Activated naive CD8-positive, alpha-beta T cell treated with anti-CD3 and anti-CD28 coated beads, Interleukin-2, amount 50 U/mL, for 16 hours (primary cell): ENCODE measurements around the gene FAM32A.

Experiments used
- DNase-seq: peaks from one replicate; pipeline ENCODE4 v3.0.0-alpha.2; 2020; ENCODE audit warnings: low read depth, low spot score

Gene FAM32A

DNA sequence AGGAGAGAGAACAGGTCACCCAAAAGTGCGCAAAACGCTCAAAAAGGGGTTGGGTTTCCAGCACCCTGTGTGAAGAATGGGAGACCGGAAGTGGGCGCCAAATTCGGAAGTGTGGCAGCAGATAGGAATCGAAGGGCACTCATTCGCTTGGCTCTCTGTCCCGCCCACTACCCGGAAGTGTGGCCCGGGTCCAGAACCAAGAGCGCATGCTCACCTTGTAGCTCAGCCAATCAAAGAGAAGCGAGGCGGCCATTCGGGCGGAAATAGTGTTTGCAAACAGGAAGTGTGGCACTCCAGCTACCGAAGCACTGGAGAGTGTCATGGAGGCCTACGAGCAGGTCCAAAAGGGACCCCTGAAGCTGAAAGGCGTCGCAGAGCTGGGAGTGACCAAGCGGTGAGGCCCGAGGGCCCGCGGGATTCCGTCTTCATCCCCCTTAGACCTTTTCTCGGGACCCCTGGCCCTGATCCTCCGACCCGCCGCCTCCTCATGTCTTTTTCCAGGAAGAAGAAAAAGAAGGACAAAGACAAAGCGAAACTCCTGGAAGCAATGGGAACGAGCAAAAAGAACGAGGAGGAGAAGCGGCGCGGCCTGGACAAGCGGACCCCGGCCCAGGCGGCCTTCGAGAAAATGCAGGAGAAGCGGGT lies at the start of gene FAM32A:
TSS of gene FAM32A (plus strand) at position 288 of the 645 bp plus-strand sequence. CDS start at position 321, 33 bp downstream.
- peak; percentile 98 for DNase-seq

DNA sequence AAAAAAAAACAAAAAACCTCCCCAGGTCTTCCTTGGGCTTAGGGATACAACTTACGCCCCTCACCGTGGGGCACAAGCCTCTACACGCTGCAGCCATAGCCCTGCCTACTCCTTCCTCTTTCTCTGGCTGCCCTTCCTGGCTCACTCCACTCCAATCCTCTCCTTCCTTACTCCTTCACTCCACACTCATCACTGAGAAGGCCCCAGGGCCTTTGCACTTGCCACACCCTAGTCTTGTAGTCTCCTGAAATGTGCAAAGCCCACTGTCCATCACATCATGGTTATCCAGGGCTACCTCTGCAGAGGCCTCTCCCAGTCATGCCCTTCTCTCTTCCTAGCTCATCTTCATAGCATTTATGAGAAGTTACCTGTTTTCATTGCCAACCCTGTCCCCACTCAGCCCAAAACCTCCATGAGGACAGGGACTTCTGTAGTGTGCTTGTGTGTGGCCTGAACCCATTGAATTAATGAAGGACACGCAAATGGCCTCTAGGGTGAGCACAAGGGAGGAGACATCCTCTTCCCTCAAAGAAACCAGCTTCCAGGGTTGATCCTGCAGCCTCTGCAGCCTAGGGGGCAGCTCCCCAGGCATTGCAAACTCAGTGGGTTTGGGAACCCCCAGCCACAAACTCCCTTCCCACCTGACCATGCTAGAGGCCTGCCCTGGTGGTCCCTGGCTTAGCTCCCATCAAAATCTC lies 49.6 kb upstream of the FAM32A start:
- no peak for DNase-seq

DNA sequence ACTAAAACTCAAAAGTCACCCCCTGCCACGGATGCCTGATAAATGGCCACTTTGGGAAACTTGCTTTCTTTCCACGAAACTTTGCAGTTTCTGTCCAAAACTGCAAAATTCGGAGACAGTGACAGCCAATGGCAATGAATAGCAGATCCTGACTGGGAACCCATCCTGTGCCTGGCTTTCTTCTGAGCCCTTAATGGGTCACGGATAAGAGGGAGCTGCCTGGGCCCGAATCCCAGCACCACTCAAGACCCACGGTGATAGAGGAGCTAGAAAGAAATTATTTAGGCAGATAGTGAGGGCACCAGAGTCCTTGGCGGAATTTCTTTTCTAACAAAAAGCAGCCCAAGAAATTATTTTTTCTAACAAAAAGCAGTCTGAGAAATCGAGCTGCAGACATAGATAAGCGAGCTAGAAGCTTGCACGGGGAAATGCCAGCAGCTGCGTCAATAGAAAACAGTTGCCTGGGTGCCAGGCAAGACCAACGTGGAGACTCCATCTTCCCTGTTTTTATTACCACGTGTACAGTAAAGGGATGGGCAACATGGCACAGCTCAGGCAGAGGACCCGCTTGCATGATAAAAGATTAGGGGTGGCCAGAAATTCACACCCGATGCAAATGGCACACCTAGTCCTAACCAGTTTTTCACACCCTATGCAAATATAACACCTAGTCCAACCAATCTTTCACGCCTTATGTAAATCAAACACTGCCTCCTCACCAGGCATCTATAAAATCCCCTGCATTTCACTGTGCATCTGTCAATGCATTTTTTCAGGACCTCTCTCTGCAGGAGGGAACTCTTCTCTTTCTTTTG lies 48.8 kb upstream of the FAM32A start:
- DNase-seq: no peak

DNA sequence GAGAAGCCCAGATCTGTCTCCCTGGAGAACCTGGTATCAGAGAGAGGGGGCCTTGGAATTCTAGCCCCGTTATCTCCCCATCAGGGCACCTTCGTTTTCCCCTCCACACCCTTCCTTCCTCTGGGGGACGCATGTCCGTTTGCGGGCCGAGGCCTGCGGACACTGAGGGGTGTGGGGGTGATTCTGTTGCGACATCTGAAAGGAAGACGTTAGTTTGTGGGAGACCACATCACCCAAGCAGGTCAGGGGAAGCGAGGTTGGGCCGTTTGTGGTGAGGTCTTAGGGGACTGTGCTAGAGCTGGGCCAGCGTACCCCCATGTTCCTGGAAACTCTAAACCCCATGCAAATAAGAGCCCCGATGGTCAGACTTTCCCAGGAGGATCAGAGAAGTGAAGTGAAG lies 45.5 kb upstream of the FAM32A start:
- DNase-seq: no peak

DNA sequence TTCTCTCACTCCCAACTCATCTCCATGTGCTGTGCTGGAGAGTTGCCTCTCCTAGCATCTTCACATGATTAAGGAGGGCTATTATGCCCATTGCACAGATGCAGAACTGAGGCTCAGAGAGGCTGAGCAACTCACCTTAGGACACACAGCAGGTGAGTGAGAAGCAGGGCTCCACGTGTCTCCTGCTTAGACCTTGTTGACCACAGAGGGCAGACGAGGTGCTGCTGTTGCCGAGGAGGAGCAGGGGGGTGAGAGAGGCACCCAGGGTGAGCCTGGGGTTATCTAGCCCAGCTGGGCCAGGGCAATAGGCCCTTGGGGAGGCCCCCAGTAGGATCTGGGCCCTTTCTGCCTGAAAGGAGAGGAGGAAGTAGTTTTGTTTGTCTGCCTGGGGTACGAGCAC lies 44.2 kb upstream of the FAM32A start:
- no peak for DNase-seq

DNA sequence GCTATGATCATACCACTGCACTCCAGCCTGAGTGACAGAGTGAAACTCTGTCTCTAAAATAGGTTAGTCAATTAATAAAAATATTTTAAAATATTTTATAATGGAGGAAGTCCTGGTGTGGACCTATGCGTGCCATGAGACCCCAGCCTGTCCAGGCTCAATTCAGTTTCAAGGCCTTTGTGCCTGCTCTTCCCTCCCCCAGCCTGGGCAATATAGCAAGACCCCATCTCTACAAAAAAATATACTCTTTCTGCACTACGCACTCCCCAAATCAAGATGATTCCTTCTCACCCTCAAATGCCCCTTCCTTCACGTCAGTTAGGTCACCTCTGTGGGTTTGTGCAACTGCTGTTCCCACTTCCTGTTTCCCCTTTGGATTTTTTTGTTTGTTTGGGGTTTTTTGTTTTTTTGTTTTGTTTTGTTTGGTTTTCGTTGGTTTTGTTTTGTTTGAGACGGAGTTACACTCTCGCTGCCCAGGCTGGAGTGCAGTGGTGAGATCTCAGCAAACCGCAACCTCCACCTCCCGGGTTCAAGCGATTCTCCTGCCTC lies 43.1 kb upstream of the FAM32A start:
- no peak for DNase-seq

DNA sequence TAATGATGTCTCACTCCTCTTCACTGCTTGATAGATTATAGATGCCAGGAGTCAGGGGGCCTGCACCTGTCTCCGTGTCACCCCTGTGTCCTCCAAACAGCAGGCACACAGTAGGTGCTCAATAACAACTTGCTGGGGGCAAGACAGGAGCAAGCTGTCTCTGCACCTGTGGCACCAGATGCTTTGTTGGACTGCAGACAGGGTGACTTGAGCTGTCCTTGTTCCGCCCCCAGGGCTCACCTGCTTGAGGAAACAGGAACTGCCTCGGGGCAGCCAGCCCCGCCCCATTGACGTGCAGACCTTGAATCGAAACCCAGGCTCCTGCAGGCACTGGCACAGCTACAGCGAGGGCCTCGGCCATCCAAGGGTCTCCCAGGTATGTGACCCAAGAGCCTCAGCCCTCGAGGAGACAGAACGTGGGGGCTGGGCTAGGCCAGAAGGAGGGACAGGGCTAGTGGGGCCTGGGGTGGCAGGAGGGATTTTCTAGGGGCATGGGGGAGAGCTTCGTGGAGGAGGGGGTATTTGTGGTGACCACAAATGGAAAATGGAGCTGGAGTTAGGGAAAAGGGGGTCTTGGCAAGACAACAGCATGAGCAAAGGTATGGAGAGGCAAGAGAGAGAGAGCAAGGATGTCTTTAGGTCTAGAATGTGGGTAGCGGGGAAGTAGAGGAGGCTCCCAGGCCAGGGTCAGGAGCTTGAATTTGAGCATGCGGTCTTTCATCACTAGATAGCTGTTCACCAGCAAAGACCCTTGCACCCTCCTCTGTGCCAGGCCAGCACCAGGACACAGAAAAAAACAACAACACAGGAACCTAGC lies 41.6 kb upstream of the FAM32A start, which contains the start of gene HSH2D:
TSS of gene HSH2D (plus strand) at position 287 of the 817 bp plus-strand sequence. CDS start 5,066 bp downstream, outside the sequence.
- peak; percentile 35 for DNase-seq

DNA sequence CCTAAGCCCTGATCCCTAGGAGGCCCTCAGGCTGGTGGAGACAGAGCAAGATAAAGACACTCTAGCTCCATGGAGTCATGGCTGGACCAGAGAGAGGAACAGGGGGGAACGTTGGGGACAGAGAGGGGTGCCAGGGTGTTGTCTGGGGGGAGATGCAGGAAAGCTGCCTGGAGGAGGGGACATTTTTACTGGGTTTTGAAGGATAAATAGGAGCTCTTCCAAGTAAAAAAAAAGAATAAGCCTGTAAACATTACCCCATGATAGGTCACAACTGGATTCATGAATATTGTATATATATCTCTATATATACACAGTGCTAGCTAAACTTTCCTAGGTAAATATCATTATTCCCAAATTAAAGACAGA lies 41.0 kb upstream of the FAM32A start:
- DNase-seq: no peak

DNA sequence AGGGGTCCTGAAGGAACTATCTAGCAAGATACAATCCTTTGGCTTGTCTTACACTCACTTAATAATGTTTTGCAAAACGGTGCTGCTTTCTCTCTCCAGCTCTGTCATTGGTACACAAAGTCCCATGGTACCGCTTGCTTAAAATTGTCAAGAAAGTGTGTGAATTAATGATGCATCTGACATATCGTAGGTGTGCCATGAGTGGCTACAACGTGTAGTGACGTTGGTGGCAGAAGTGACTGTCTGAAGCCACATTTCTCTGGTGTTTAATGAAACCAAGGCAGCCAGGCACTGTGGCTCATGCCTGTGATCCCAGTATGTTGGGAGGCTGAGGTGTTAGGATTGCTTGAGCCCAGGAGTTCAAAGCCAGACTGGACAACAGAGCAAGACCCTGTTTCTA lies 39.1 kb upstream of the FAM32A start:
- DNase-seq: no peak

DNA sequence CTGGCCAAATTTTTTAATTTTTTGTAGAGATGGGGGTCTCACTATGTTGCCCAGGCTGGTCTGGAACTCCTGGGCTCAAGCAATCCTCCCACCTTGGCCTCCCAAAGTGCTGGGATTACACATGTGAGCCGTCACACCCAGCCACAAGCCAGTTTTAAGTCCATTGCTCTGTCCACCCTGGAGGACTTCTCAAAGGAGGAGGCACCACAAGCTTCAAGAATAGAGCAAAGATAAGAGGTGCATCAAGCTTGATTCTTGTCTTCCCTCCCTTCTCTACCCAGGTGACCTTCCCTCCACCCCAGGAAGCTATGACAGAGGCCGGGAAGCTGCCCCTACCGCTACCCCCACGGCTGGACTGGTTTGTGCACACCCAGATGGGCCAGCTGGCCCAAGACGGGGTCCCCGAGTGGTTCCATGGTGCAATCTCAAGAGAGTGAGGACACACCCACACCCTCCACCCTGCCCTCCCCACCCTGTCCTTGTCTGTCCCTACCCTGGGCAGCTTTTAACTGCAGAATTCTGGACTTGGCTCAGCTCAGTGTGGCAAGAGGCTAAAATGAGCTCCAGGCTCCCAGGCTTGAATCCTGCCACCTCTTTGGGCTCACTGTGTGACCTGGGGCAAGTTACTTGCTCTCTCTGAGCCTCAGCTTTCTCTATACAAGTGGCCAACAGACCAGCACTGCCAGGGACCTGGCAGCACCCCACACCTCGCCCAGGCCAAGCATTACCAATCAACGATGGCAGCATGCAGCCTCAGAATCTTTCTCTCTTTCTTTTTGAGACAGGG lies 36.6 kb upstream of the FAM32A start:
- no peak for DNase-seq

DNA sequence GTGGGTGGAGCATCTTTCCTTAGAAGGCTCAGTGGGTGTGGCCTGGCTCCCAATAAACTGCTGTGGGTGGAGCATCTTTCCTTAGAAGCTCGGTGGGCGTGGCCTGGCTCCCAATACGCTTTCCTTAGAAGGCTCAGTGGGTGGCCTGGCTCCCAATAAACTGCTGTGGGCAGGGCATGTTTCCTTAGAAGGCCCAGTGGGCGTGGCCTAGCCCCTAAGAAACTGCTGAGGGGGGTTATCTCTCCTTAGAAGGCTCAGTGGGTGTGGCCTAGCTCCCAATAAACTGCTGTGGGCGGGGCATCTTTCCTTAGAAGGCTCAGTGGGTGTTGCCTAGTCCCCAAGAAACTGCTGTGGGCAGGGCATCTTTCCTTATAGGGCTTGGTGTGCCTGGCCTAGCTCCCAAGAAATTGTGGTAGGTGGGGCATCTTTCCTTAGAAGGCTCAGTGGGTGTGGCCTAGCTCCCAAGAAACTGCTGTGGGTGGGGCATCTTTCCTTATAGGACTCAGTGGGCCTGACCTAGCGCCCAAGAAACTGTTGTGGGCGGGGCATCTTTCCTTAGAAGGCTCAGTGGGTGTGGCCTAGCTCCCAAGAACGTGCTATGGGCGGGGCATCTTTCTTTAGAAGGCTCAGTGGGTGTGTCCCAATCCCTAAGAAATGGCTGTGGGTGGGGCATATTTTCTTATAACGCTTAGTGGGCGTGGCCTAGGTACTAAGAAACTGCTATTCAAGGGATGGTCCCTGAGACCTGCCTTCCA lies 31.5 kb upstream of the FAM32A start:
- DNase-seq: no peak

DNA sequence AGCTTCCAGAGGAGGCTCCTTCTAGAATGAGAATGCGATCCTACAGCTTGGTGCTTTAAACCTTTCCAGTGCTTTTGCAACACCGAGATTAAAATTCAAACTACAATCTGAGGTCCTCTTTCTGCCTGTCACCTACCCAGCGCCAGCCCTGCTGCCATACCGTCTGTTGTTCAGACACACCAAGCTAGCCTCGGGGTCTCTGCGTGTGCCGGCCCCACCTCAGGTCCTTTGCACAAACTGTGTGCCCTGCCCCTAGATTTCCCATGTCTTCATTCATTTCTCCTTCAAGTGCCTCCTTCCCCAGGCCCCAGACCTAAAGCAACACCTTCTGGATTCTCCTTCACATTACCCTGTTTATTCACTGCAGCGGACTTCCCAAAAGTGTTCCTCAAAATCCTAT lies 30.7 kb upstream of the FAM32A start:
- no peak for DNase-seq

DNA sequence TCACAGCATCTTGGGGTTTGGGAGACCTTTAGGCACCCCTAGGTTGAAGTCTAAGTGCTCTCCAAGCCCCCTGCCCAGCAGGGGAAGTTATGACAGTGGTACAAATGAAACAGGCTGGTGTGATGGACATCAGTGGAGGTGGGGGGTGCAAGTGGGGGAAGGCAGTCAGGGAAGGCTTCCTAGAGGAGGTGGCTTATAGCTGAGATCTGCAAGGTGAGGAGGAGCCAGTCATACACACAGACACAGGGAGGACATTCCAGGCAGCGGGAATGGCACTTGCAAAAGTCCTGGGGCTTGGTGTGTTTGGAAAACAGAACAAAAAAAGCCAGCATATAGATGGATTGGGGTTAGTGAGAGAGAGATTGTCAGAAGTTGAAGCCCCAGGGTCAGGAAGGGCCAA lies 30.1 kb upstream of the FAM32A start:
- DNase-seq: no peak

DNA sequence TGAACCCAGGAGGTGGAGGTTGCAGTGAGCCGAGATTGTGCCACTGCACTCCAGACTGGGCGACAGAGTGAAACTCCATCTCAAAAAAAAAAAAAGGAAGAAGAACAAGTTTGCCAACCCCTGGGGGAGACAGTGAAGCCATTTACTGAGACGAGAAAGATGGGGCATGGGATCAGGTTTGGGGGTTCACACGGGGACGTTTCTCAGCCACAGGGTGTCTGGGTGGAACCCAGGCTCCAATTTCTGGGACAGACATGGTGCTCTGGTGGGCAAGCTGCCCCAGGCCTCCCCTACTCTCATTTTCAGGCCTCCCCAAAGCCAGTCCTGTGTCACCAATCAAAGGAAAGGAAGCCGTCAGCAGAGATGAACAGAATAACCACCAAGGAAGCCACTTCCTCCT lies 28.3 kb upstream of the FAM32A start:
- no peak for DNase-seq

DNA sequence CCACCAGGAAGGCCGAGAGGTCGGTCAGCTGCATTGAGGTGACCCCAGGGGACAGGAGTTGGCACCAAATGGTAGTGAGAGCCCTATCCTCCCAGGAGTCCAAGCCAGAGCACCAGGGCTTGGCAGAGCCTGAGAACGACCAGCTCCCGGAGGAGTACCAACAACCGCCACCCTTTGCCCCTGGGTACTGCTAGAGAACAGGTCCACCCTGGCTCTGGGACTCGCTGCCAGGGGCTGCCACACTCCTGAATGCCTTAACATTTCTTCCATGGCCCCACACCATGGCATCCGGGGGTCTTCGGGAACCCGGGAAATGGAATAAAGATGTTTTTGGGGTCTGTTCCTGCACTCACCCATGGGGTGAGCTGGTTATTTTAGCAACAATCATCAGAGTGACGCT lies 27.6 kb upstream of the FAM32A start:
- no peak for DNase-seq

DNA sequence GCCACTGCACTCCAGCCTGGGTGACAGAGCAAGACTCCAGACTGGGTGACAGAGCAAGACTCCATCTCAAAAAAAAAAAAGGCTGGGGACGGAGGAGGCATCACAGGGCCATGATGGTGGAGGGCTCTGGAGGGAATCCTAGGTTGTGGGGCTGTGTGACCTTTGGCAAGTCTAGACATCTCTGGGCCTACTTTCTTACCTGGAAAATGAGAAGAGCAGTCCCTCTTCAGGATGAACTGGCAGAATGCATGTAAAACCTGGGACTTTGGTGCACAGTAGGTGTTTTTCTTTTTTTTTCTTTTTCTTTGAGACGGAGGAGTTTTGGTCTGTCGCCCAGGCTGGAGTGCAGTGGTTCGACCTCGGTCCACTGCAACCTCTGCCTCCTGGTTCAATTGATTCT lies 25.6 kb upstream of the FAM32A start:
- no peak for DNase-seq

DNA sequence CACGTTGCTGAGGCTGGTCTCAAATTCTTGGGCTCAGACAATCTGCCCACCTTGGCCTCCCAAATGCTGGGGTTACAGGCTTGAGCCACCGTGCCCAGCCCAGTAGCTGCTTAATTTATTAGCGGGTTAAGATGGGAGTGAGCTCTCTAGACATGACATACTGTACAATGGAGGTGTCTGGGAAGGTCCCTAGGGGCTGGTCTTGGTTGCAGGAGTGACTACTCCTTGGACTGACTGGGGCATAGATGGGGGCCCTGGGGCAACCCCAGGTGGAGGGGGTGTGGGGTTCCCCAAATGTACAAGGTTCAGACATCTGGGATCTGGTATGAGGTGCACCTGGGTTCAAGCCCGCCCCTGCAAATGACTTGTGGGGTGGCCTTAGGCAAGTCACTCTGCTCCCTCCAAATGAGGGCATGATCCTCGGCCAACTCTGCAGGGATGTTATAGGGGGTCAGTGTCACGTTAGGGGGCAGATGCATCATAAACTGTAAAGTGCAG lies 24.7 kb upstream of the FAM32A start:
- DNase-seq: no peak

DNA sequence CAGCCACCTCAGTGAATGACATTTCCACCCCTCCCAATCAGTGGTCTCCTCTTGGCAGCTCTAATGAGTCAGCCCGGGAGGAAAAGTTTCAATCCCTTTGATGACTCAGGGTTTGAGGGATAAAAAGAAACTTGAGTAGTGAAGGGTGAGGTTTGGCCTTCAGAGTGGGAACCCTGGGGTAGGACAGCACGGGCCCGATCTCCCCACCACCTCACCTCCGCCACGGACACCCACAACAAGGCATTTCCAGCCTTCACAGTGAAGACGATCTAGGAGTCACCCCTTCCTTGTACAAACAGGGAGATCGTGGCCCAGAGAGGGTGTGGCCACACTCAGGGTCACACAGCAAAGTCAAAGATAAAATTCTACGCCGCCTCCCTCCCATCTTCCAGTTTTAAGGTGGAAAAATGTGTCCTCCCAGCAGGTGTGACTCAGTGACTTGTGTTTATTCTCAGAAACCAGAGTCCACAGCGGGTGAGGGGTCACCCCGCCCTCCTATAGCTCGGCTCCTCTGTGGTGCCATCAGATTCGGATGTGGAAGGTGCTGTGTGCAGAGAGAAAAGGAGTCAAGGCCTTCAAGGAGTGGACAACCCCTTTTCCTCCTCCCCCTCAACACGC lies 24.2 kb upstream of the FAM32A start:
- no peak for DNase-seq

DNA sequence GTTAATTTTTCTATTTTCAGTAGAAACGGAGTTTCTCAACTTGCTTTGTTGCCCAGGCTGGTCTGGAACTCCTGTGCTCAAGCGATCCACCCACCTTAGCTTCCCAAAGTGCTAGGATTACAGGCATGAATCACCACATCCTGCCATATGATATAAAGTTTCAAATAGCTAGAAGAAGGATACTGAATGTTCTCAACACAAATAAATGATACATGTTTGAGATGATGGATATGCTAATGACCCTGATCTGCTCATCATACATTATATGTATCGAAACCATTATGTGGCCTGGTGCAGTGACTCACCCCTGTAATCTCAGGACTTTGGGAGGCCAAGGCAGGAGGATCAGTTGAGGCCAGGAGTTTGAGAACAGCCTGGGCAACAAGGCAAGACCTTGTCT lies 23.4 kb upstream of the FAM32A start:
- no peak for DNase-seq
